HG03159 (cell line): ENCODE measurements around the gene OR1Q1.
"Not testable (repeated sequence)": the region's sequence is repeated elsewhere in the genome, so short reads cannot be mapped to it uniquely, and the experiment has no call there.

Experiments used
- ATAC-seq: cut with Tn5 transposase; IDR thresholded peaks from one replicate; pipeline ENCODE4 v1.9.1; 2021; ENCODE audit warnings: mild to moderate bottlenecking, moderate library complexity; ENCODE audit not compliant: unreplicated experiment

OR1Q1 gene

GRCh38 chr9:122614362-122614761, at the start of gene OR1Q1:
Gene OR1Q1 (plus strand): TSS chr9:122614738. CDS start chr9:122614738, 0 bp downstream.
- no peak for ATAC-seq

DNA sequence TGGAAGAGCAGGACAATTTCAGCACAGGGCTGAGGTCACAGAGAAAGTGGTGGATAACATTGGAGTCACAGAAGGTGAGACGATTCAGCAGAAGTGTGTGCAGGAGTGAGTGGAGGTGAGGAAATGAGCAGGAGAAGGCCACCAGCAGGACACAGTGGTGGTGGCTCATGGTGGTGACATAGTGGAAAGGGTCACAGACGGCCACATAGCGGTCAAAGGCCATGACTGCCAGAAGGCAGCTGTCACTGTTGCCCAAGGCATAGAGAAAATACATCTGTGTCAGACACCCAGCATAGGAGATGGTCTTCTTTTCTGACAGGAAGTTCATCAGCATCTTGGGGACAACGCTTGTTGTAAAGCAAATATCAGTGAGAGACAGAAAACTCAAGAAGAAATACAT, 46.6 kb upstream of the OR1Q1 start:
- no peak for ATAC-seq

DNA sequence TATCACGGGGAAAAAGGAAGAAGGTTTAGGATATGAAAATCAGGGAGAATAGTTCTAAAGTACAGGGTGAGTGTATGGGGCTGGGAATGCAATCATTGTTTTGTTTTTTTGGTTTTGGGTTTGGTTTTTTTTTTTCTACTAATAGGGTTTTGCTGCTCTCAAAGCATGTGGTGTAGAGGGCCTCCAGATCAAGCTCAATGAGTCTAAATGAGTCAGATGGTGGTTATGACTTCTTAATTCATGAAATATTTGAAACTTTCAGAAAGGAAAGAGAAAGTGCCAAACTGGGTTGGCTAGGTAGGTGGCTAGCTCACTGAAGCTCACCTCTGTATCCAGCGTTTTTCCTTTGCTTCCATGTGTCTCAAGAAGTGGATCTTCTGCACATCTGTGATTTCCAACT, 42.1 kb upstream of the OR1Q1 start:
- ATAC-seq: no peak

- no peak for ATAC-seq
Measured at GRCh38 chr9:122579874-122580273, 34.7 kb upstream of the OR1Q1 start.

DNA sequence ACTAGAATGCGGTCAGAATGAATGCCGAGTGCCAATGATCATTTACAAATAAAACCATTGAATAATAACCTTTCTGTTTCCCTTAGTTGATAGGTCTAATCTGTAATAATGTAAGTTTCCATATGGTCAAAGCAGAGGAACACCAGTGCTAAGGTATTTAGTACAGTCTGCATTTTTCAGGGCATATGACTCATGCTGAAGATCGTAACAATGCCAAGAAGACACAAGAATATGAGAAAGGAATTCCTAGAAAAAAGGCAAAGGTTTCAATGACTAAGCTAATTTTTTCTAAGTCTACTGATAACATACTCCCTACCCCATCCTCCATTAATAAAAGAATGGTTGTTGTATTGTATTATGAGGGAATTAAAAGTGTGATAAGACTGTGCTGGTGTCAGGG, 34.2 kb upstream of the OR1Q1 start:
- ATAC-seq: no peak

DNA sequence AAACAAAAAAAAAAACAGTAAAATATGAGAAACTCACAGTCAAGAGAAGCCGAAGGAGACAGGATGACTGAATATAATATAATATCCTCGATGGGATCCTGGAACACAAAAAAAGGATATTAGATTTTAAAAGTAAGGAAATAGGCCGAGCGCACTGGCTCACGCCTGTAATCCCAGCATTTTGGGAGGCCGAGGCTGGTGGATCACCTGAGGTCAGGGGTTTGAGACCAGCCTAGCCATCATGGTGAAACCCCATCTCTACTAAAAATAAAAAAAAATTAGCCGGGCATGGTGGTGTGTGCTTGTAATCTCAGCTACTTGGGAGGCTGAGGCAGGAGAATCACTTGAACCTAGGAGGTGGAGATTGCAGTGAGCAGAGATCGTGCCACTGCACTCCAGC, 31.3 kb upstream of the OR1Q1 start, which contains the start of gene OR1L8:
Gene OR1L8, minus strand, starts transcription at position 101 of the 400 bp plus-strand sequence. CDS start 14,907 bp downstream, outside the sequence.
- not testable (repeated sequence) for ATAC-seq

GRCh38 chr9:122605691-122606090, 8.8 kb upstream of the OR1Q1 start:
- ATAC-seq: no peak

- no peak for ATAC-seq
Measured at GRCh38 chr9:122606587-122606986, 8.0 kb upstream of the OR1Q1 start.

- ATAC-seq: no peak
Measured at GRCh38 chr9:122609804-122610203, 4.7 kb upstream of the OR1Q1 start.

- no peak for ATAC-seq
Measured at GRCh38 chr9:122619996-122620395, 5.5 kb downstream of the OR1Q1 start.

DNA sequence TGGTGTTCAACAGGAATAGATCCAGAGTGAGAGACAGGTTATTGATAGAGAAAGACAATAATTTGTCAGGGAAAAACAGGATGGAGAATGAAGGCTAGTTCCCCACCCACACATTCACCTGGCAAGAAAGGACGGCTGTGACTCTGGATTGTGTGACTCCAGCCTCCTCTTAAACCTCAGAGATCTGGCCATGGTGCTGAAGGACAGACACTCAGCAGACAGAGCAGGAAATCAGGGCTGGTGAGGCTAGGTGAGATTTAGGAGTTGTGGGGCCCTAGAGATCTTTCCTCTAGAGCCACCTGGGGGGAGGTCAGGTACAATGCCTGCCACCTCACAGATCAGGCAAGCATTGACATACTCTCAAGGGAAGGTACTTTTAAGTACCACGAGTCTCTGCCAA, 27.7 kb downstream of the OR1Q1 start:
- ATAC-seq: no peak

DNA sequence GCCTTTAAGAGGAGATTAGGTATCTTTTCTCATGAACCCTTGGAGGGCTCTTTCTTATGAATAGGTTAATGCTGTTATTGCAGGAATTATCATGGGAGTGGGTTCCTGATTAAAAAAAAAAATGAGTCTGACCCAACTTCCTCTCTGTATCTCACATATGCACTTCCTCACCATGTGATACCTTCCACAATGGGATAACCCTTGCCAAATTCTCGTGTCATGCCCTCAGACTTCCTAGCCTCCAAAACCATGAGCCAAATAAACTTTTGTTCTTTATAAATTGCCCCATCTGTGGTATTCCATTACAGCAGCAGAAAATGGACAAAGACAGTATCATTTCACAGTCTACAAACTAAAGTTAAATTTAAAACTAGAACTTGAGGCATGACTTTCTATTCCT, 41.8 kb downstream of the OR1Q1 start:
- ATAC-seq: no peak

- no peak for ATAC-seq
Measured at GRCh38 chr9:122657527-122657926, 43.0 kb downstream of the OR1Q1 start, which contains the start of gene OR1B1. Gene OR1B1 (minus strand): TSS chr9:122657627.

DNA sequence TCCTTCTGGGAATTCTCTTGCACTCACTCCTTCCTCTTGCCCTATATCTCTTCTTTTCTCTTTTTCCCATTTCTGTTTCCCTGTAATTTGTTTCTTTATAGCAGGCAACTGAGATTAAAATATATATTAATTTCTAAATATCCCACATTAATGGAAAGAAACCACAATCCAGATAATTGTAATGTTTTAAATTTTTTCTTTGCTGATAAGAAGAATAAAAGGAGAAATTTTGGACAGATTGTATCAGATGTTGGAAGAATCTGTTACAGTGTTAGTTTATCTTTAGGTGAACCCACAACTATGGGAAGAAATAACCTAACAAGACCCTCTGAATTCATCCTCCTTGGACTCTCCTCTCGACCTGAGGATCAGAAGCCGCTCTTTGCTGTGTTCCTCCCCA, 46.9 kb downstream of the OR1Q1 start, which contains the start of gene OR1L1:
Gene OR1L1, plus strand, starts transcription at position 301 of the 400 bp plus-strand sequence. Its CDS starts 0 bp downstream, at position 301.
- no peak for ATAC-seq
